Activated CD4-positive, alpha-beta memory T cell treated with anti-CD3 and anti-CD28 coated beads for 36 hours (primary cell): ENCODE results near the gene CCNL2. TPM values are rescaled to one million over a fixed set of nuclear protein-coding genes. Genes with fewer than 3 reads are reported as not detected.
"Not testable (repeated sequence)": the region's sequence is repeated elsewhere in the genome, so short reads cannot be mapped to it uniquely, and the experiment has no call there.

Source experiments
- CTCF ChIA-PET: fragments of 350-600 bp; sonication (Branson Sonifier 250); formaldehyde crosslinking; loops from one replicate; lab custom pipeline; 2021; ENCODE audit warnings: antibody characterized with exemption, inconsistent platforms; lab: Charles Lee
- POLR2A ChIA-PET: fragments of 350-600 bp; sonication (Branson Sonifier 250); formaldehyde crosslinking; loops from one replicate; lab custom pipeline; 2021; ENCODE audit warnings: antibody characterized with exemption; lab: Charles Lee
- DNase-seq: peaks from one replicate; pipeline ENCODE4 v3.0.0-alpha.2; 2020
- H3K27ac Mint-ChIP-seq: one replicate; pipeline ENCODE4 v1.8.0; 2021; ENCODE audit warnings: mixed read lengths
- H3K27me3 Mint-ChIP-seq: one replicate; pipeline ENCODE4 v1.8.0; 2021; ENCODE audit warnings: mixed read lengths
- H3K36me3 Mint-ChIP-seq: one replicate; pipeline ENCODE4 v1.8.0; 2021; ENCODE audit warnings: mixed read lengths
- H3K4me1 Mint-ChIP-seq: one replicate; pipeline ENCODE4 v1.8.0; 2021; ENCODE audit warnings: low read depth, mixed read lengths
- H3K4me3 Mint-ChIP-seq: one replicate; pipeline ENCODE4 v1.8.0; 2021; ENCODE audit warnings: mild to moderate bottlenecking, mixed read lengths
- H3K9me3 Mint-ChIP-seq: one replicate; pipeline ENCODE4 v1.8.0; 2021; ENCODE audit warnings: mixed read lengths
- intact Hi-C: fragments of 100-400 bp; cut with micrococcal nuclease; formaldehyde crosslinking; loops from one replicate; pipeline ENCODE4 v1.15.1; 2023
- total RNA-seq, 2 experiments: library from RNA; stranded (reverse); gene quantifications; one replicate each; pipeline ENCODE4 v1.2.3, GENCODE V29; 2021

Gene CCNL2
- total RNA-seq, 2 experiments from 2014 or later, result 96.0 to 108 TPM

- Mint-ChIP-seq H3K9me3 (no peaks in the 10 kb centered on the region), H3K27me3 (no peaks in the 10 kb centered on the region), H3K4me1 (peaks cover 8% of the 10 kb centered on the region), H3K36me3 (peaks cover 79% of the 10 kb centered on the region), H3K4me3 (no peak overlapping the region), H3K27ac (no peak overlapping the region)
- POLR2A ChIA-PET, result no interaction called here
- CTCF ChIA-PET, result interaction anchor here (1.2 to 1.3 kb wide), 2 partner anchors 12 to 50 kb away, joined by 3 to 4 read pairs; no protein-coding TSS in a partner anchor
- DNase-seq, result no peak
- intact Hi-C loops, result no loop called here
These were observed 8.5 kb downstream of the CCNL2 start for GRCh38 chr1:1390675-1391074.

- Mint-ChIP-seq H3K27me3 (no peaks in the 10 kb centered on the region), H3K4me3 (no peak overlapping the region), H3K9me3 (no peaks in the 10 kb centered on the region), H3K4me1 (no peaks in the 10 kb centered on the region), H3K27ac (no peak overlapping the region), H3K36me3 (peaks cover 57% of the 10 kb centered on the region)
- ChIA-PET POLR2A (interaction anchor here (0.8 kb wide), 1 partner anchor 9 kb away, joined by 3 read pairs; no protein-coding TSS in a partner anchor), CTCF (interaction anchor here (1.0 kb wide), 1 partner anchor 53 kb away, joined by 3 read pairs; no protein-coding TSS in a partner anchor)
- no peak for DNase-seq
- intact Hi-C loops, result no loop called here
These were observed 11.1 kb downstream of the CCNL2 start for GRCh38 chr1:1388078-1388472.

- Mint-ChIP-seq H3K4me3 (no peak overlapping the region), H3K9me3 (no peaks in the 10 kb centered on the region), H3K4me1 (no peaks in the 10 kb centered on the region), H3K27me3 (no peaks in the 10 kb centered on the region), H3K36me3 (peaks cover 53% of the 10 kb centered on the region), H3K27ac (no peak overlapping the region)
- POLR2A ChIA-PET, result interaction anchor here (0.8 kb wide), 1 partner anchor 10 kb away, joined by 3 read pairs; no protein-coding TSS in a partner anchor
- intact Hi-C loops, result no loop called here
- no peak for DNase-seq
- CTCF ChIA-PET, result no interaction called here
These were observed 11.7 kb downstream of the CCNL2 start for GRCh38 chr1:1387098-1388077.

- POLR2A ChIA-PET, result no interaction called here
- Mint-ChIP-seq H3K27ac (no peak overlapping the region), H3K27me3 (no peaks in the 10 kb centered on the region), H3K9me3 (no peaks in the 10 kb centered on the region), H3K4me1 (no peaks in the 10 kb centered on the region), H3K36me3 (peaks cover 42% of the 10 kb centered on the region), H3K4me3 (no peak overlapping the region)
- CTCF ChIA-PET, result no interaction called here
- no peak for DNase-seq
- intact Hi-C loops, result no loop called here
These were observed 13.2 kb downstream of the CCNL2 start for GRCh38 chr1:1385931-1386330.

GRCh38 chr1:1385339-1385738 lies 13.8 kb downstream of the CCNL2 start:
- peaks cover 36% of the 10 kb centered on the region for H3K36me3 Mint-ChIP-seq
- H3K27me3 Mint-ChIP-seq, H3K4me1 Mint-ChIP-seq, intact Hi-C loops, H3K4me3 Mint-ChIP-seq, DNase-seq, H3K9me3 Mint-ChIP-seq, H3K27ac Mint-ChIP-seq, CTCF ChIA-PET, POLR2A ChIA-PET: not testable (repeated sequence)

- Mint-ChIP-seq H3K4me3 (no peak overlapping the region), H3K4me1 (no peaks in the 10 kb centered on the region), H3K27ac (no peak overlapping the region), H3K9me3 (no peaks in the 10 kb centered on the region), H3K36me3 (peaks cover 4% of the 10 kb centered on the region), H3K27me3 (no peaks in the 10 kb centered on the region)
- CTCF ChIA-PET, result no interaction called here
- POLR2A ChIA-PET, result no interaction called here
- no peak for DNase-seq
- intact Hi-C loops, result no loop called here
These were observed 17.8 kb downstream of the CCNL2 start for GRCh38 chr1:1381294-1381693.

- no peaks in the 10 kb centered on the region for H3K27me3 Mint-ChIP-seq
- intact Hi-C loops, result no loop called here
- no peaks in the 10 kb centered on the region for H3K9me3 Mint-ChIP-seq
- no peak for DNase-seq
- H3K27ac Mint-ChIP-seq, result no peak overlapping the region
- no peaks in the 10 kb centered on the region for H3K4me1 Mint-ChIP-seq
- ChIA-PET POLR2A (no interaction called here), CTCF (no interaction called here)
- peaks cover 2% of the 10 kb centered on the region for H3K36me3 Mint-ChIP-seq
- H3K4me3 Mint-ChIP-seq, result no peak overlapping the region
These were observed 18.3 kb downstream of the CCNL2 start for GRCh38 chr1:1380860-1381259.

- Mint-ChIP-seq H3K4me3 (no peak overlapping the region), H3K27ac (no peak overlapping the region), H3K9me3 (no peaks in the 10 kb centered on the region), H3K27me3 (no peaks in the 10 kb centered on the region), H3K4me1 (peaks cover 13% of the 10 kb centered on the region), H3K36me3 (peaks cover 6% of the 10 kb centered on the region)
- CTCF ChIA-PET, result no interaction called here
- POLR2A ChIA-PET, result interaction anchor here (0.7 kb wide), 1 partner anchor 122 kb away, joined by 3 read pairs; no protein-coding TSS in a partner anchor
- DNase-seq, result no peak
- intact Hi-C loops, result loop anchor here (5.0 to 10.0 kb wide), 2 partner anchors 70 to 343 kb away; partner anchors contain the start of genes ACAP3 and PUSL1
These were observed 21.5 kb downstream of the CCNL2 start for GRCh38 chr1:1377540-1378205.

GRCh38 chr1:1376551-1377226 lies 22.4 kb downstream of the CCNL2 start:
- intact Hi-C loops, result loop anchor here (5.0 to 10.0 kb wide), 2 partner anchors 69 to 342 kb away; partner anchors contain the start of genes ACAP3 and PUSL1
- Mint-ChIP-seq H3K27me3 (no peaks in the 10 kb centered on the region), H3K4me3 (peak overlapping the region; percentile 87), H3K4me1 (peaks cover 16% of the 10 kb centered on the region), H3K27ac (no peak overlapping the region), H3K9me3 (no peaks in the 10 kb centered on the region), H3K36me3 (peaks cover 6% of the 10 kb centered on the region)
- CTCF ChIA-PET, result interaction anchor here (0.7 to 2.5 kb wide), 3 partner anchors 22 to 157 kb away, joined by 3 to 20 read pairs (median 5); partner anchors contain the start of genes CCNL2 and MRPL20
- no peak for DNase-seq
- POLR2A ChIA-PET, result interaction anchor here (2.1 kb wide), 1 partner anchor 23 kb away, joined by 16 read pairs; the partner anchor contains the start of gene CCNL2

GRCh38 chr1:1374929-1375662 lies 24.0 kb downstream of the CCNL2 start, which contains the start of gene AURKAIP1:
Gene AURKAIP1 (minus strand): TSS chr1:1375207. CDS start chr1:1374756, 451 bp downstream.
- intact Hi-C loops, result loop anchor here (1.0 to 10.0 kb wide), 7 partner anchors 24 to 340 kb away; partner anchors contain the start of genes ACAP3, C1orf159, CCNL2 and DVL1

More at GRCh38 chr1:1374929-1375662, 24.0 kb downstream of the CCNL2 start, which contains the start of gene AURKAIP1:
- H3K27ac Mint-ChIP-seq, result peak within 1 kb of the TSS; percentile 90
- no peaks in the 10 kb centered on the region for H3K27me3 Mint-ChIP-seq
- POLR2A ChIA-PET, result interaction anchor here (0.7 to 2.1 kb wide), 5 partner anchors 21 to 311 kb away, joined by 3 to 16 read pairs (median 3); partner anchors contain the start of genes CCNL2 and MRPL20
- peaks cover 18% of the 10 kb centered on the region for H3K4me1 Mint-ChIP-seq
- CTCF ChIA-PET, result interaction anchor here (0.7 to 2.5 kb wide), 8 partner anchors 23 to 89 kb away, joined by 3 to 20 read pairs (median 4); partner anchors contain the start of genes CCNL2 and MRPL20
- H3K36me3 Mint-ChIP-seq, result peaks cover 6% of the 10 kb centered on the region
- H3K9me3 Mint-ChIP-seq, result no peaks in the 10 kb centered on the region
- DNase-seq, result peak; percentile 98
- peak within 1 kb of the TSS; percentile 87 for H3K4me3 Mint-ChIP-seq
